ENCODE measurements around the gene CLCN5.

CLCN5 gene
- 3.2 to 4.1 reads per million in 2 donors for total RNA-seq

DNA sequence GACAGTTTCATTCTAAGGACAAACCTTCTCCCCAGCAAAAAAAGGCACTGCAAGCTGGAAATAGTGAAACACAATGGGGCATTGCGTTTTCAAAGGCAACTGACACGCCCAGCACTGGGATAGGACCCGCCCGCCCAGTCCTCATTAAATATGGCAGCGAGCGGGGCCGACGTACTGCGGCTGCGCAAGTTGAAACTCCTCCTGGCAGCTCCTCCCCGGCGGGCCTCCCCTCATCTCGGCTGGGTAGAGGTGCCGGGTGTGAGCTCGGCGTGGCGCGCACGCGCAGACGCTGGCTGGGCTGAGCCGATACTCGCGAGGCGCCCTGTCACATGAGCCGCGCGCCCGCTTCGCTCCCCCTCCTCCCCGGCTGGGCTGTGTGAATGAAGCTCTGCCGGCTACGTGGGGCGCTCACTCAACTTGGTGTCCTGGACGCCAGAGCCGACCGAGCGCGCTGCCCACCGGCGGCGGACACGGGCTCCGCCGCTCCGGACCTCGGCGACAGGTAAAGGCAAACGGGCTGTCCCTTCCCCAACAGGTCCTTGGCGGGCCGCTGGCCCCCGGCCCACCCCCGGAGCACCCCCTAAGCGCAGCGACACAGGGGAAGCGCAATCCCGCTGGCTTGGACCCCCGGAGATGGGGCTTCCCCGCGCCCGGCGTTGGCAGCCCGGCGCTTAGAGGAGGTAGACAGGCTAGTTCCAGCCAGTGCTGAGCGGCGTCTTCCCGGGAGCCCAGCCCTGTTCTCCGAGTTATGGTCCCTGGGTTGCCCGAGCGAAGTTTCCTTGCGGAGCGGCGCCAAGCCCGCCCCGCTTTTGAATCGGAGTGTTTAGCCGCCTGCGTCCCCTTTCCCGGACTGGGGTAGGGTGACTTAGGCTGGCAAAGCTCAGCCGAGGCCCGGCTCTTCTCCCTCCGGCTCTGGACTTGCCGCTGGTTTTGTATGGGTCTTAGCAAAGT lies at the start of gene CLCN5:
Gene CLCN5 (plus strand): TSS at position 306 of the 951 bp plus-strand sequence. CDS start 2,703 bp downstream, outside the sequence.
- DNase-seq: peak; percentile 87 to 96 (median 92)

DNA sequence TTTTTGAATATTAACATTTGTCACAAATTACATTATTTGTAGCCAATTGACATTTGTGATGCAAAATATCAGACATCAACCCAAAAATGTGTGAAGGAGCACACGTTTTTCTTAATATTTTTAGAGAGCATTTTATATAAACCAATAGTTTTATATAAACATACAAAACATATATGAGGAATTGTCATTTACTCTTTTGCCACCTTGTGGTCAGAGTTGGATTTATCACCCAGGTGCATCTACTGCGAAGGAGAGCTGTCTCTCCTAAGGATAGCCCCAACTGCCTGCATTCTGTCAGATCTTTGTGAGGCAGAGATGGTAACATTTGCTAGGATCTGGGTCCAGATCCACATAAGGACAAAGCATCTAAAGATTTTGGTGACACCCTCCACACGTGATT lies 45.6 kb upstream of the CLCN5 start:
- peak in 2 of 5 experiments; percentile 1 to 47 for DNase-seq

DNA sequence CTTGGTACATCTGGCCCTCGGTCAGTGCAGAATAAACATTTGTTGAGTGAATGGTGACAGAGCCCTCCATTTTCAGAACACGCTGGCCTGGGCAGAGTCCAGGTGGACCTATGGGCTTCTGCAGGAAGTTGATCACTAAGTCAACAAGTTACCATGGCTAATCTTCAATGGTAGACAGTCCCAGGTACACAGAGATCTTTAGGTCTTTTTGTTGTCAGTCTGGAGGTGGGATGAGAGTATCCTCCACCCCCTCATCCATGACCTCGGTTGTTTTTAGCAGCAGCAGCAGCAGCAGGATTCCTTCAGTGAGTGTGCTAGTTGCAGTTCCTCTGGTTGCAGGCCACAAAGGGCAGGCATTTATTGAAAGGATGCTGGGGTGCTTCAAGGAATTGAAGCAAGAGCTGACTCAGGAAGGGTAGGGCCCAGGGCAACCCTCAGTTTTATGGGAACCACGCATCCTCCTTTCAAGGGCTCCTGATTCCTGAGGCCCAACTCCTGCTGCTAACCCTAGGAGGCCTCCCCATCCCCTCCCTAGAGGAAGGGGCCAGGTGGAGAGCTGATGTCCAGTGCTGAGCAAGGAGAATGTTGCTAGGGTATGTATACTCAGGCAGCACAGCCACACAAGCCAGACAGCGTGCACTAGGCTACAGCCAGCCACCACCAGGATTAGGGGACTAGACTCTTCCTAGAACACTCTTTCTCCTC lies 44.8 kb upstream of the CLCN5 start:
- no peak for DNase-seq

DNA sequence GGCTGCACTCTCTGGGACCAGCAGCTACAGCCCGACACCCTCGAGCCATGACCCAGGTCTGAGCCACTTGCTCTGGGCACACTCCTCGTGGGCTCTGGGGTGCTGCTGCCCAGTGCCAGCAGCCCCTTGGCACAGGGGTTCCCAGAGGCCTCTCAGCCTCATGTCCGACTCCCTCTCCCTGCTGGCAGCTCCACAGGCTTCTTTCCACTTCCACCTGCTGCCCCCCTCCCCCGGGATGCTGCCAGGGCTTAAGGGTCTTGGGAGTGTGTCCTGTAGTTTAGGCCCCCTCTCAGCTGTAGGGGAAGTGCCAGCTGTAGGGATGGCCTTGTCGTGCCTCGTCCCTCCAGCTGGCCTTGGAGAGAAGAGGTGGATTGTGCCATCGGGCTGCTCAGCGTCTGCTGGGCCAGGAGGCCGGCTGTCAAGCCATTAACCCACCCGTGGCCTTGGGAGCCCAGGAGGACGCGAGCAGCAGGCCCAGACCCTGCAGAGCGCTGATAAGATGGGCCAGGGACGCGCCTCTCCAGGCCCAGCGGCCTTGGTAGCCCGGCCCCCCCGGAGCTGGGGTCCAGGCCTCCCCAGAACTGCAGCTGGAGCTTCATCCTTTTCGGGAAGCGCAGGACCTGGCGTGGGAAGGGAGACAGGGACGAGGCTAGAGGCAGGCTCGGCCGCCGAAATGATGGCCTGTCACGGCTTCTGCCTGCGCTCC lies 44.1 kb upstream of the CLCN5 start:
- DNase-seq: no peak

DNA sequence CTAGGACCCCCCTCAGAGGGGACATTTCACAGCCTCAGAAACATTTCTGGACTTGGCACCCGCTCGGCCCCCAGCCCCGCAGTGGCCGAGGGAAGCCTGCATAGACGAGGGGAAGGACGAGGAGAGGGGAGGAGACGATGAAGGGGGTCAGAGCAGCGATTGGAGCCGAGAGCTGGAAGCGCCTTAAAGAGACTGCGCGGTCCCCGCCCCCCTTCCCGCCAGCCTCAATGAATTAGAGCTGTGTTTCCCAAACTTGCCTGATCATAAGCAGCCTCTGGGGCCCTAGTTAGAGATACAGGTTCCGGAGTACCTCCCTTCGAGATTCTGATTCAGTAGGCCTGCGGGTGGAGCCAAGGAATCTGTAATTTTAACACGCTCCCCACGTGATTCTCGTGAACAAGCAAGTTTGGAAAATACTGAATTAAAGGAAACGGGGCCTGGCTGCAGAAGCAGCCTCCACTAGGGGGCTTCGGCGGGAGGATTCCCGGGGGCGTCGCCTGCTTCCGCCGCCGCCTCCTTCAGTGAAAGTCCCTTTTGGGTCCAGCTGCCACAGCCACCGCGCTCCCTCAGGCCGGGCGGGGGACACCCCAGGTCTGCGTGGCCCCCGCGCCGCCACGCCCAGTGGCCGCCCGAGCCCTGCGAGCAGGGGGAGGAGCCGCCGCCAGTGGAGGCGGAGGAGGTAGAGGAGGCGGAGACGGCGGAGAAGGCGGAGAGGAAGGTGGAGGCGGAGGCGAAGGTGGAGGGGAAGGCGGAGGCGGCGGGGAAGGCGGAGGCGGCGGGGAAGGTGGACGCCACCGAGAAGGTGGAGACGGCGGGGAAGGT lies 43.4 kb upstream of the CLCN5 start, which contains the start of gene USP27X:
Gene USP27X (plus strand): TSS at position 651 of the 822 bp plus-strand sequence. CDS start 824 bp downstream, outside the sequence.
- DNase-seq: peak; percentile 51 to 87 (median 75)

DNA sequence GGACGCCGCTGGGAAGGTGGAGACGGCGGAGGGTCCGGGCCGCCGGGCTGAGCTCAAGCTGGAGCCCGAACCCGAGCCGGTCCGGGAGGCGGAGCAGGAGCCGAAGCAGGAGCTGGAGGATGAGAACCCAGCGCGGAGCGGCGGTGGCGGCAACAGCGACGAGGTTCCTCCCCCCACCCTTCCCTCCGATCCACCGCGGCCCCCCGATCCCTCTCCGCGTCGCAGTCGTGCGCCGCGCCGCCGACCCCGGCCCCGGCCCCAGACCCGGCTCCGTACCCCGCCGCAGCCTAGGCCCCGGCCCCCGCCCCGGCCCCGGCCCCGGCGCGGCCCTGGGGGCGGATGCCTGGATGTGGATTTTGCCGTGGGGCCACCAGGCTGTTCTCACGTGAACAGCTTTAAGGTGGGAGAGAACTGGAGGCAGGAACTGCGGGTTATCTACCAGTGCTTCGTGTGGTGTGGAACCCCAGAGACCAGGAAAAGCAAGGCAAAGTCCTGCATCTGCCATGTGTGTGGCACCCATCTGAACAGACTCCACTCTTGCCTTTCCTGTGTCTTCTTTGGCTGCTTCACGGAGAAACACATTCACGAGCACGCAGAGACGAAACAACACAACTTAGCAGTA lies 42.6 kb upstream of the CLCN5 start:
- DNase-seq: peak in 1 of 5 experiments; percentile 24

DNA sequence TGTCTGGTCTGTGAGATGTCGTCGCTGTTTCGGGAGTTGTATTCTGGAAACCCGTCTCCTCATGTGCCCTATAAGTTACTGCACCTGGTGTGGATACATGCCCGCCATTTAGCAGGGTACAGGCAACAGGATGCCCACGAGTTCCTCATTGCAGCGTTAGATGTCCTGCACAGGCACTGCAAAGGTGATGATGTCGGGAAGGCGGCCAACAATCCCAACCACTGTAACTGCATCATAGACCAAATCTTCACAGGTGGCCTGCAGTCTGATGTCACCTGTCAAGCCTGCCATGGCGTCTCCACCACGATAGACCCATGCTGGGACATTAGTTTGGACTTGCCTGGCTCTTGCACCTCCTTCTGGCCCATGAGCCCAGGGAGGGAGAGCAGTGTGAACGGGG lies 41.7 kb upstream of the CLCN5 start:
- no peak for DNase-seq

DNA sequence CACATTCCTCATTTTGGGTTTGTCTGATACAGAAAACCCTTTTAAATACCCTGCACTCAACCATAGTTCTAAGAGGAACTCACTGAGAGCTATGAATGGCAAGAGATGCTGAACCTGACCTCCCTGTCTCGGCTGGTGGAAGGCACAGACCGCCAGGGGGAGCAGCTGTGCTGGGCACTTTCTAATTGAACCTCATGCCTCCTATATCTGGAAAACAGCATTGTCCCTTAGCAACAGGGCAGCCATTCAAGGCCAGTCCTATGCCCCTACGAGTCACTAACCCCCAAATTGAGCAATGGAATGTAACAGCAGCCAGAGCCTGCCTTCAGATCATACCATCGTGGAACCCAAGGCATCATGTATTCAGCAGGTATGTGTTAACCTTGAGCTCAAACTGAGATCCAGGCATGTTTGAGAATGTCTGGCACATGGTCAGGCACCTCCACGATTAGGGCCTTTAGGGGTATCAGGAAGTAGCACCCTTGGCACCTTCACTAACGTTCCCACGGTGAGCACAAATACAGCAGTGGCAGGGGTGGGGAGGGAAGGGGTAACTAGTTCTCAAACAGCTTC lies 38.0 kb upstream of the CLCN5 start:
- peak; percentile 13 to 55 (median 29) for DNase-seq

DNA sequence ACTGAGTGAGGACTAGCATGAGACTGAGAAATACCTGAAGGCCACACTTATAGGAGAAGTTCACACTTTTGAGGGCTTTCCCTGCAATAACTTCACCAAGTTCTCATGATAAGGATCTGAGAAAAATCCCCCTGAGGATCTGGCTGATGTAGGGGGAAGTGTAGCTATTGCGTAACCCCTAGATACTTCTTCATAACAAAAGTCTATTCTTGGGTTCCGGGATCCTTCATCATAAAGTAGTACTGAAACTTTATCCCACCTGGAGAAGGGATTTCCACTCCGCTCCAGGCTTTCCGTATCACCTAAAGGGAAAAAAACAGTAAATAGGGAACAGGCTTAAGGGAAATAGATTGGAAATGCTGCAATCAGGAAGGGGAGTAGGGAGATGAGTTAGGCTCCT lies 29.9 kb upstream of the CLCN5 start:
- no peak for DNase-seq

DNA sequence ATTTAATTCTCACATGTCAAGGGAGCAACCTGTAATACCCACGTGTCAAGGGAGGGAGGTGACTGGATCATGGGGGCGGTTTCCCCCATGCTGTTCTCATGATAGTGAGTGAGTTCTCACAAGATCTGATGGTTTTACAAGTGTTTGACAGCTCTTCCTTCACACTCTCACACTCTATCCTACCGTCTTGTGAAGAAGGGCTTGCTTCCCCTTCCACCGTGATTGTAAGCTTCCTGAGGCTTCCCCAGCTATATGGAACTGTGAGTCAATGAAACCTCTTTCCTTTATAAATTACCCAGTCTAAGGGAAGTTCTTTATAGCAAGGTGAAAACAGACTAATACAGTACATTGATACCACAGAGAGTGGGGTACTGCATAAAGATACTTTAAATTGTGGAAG lies 25.4 kb upstream of the CLCN5 start:
- DNase-seq: no peak

DNA sequence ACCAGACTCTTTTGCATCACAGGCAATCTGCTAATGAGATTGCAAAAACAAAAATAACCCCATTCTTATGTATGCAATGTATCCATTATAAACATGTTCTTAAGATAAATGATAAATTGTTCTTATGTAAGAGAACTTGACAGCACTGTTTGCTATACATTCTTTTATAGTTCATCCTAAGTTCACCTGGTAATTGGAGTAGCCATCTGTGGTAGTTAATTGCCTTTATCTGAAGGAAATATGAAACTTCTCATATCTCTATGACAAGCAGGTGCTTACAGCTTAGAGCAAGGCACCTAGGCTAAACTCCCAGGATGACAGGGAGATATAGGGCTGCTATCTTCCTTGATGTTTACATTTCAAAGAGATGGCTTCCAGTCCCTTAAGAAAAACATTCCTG lies 21.3 kb upstream of the CLCN5 start:
- no peak for DNase-seq

DNA sequence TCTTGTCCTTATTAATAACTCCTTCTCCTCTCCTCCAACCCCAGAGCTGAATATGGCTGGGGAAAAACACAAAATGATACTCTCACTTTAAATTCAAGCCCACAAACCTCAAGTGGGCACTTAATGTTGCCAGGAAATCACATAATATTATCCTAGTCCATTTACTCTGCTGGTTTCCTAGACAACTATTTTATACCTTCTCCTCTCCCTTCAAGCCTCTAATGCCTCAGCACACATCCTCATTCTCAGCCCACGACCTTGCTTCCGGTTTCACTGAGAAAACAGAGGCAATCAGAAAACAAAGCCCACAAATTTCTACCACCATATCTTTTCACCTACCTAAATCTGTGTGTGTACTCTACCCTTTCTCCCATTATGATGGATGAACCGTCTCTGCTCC lies 12.1 kb upstream of the CLCN5 start:
- DNase-seq: peak in 1 of 5 experiments; percentile 50

DNA sequence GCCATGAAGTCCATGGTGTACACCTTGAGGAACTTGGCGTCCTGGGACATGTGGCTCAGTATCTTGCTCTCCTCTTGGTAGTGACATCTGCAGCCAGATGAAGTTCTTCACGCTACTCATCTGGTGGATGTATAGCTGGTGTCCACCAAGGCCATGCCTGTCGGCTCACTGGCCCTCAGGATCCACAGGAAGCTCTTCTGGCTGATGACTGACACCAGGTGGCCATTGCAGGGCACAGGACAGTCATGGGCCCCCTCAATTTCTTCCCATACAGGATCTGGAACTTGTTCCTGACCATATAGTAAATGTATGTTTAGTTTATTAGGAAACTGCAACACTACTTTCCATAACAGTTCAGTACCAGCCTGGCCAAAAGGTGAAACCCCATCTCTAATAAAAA lies 10.3 kb upstream of the CLCN5 start:
- no peak for DNase-seq

DNA sequence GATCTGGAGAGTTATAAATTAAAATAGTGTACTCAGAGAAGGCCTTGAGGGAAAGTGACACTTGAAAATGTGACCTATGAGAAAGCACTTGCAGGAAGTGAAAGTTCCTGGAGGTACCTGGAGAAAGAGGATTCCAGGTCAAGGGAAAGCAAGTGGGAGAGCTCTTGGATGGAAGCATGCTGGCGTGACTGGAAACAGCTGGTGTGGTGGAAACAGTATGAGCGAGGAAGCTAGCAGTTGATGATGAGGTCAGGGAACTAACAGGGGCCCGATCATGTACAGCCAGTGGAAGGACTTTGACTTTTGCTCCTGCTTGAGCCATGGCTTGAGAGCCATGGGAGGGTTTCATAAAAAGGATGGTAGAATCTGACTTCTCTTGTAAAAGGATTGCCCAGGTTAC lies 9.5 kb upstream of the CLCN5 start:
- DNase-seq: no peak

DNA sequence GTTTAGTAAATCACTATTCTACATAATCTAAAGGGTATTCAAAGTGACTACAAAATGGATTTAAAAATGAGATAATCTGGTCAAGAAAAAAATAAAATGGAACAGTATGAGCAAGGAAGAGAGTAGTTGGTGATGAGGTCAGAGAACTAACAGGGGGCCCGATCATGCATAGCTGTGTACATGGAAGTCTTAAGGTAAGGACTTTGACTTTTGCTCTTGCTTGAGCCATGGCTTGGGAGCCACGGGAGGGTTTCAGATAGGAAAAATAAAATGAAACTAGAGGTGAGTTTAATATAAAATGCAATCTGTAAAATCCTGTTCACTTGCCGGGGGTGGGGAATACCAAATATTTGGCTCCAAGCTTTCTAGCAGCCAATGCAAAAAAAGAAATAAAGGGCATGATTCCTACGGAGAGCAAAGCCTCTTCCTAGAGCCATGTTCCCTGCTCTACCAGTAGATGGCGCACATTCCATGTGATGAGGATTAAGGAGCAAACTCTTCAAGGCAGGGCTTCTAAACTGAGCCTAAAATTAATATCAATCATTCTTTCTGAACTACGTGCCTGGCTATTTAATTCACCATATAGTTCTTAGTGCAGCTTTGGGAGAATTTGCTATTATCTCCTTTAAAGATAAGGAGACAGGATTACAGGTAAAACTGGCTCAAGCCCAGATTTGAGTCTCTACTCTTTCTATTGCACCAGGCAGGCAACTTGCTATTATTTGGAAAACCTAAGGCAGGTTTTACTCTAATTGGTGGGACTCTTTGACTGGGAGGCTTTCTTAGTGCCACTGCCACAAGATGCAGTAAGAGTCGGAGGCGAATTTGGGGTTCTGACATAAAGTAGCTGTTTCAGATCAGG lies 6.8 kb upstream of the CLCN5 start:
- peak in 4 of 5 experiments; percentile 6 to 56 (median 17) for DNase-seq

DNA sequence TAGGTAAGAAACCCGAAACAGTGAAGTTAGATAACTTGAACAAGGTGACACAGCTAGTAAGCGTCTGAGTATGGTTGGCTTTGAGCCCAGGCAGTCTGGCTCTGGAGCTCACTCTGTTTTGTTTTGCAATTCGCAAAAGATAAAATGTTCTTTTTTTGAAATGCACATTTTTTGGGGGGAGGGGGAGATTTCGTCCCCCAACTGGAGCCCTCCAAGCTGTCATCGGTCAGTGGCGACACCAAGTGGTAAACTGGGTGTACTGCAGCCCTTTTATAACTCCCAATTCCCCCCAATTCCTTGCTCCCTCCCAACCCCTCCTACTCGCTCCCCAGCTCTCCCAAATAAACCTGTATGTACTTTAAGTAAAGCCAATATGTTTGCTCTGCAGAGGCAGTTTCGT lies 2.8 kb upstream of the CLCN5 start:
- DNase-seq: peak in 3 of 5 experiments; percentile 2 to 13 (median 4)

DNA sequence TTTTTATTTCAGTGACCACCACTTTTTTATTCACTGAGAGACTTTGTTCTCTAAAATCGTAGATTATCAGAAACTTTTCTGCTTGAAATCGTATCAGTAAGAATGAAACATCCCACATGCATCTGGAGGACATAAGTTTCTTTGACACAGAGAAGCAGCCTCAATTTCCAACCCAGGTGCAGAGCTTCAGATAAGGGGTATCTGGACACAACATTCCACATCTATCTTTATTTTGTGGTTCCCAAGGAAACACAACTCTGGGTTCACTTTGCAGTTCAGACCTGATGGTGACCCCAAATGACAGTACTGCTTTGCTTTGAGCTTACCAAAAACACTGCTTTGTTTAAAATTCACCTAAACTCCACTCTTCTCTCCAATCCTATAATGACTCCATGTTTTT lies 1.3 kb upstream of the CLCN5 start:
- DNase-seq: no peak

DNA sequence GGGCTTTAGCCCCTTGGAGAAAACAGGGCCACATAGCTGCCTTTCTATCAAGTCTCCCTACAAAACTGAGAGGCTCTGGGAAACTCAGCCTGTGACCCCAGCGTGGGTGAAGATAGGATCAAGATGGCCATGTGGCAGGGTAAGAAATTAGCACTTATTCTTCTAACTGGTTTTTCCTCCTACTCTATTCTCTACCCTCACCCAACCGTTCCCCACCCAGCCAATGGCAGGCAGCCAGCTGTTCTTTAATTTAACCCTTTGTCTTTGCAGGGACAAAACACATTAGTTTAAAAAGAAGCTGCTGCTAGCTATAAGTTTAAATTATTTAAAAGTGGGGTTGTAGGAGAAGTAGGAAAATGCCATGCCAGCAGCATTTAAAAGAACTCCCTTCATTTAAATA lies 2.8 kb downstream of the CLCN5 start:
- no peak for DNase-seq

DNA sequence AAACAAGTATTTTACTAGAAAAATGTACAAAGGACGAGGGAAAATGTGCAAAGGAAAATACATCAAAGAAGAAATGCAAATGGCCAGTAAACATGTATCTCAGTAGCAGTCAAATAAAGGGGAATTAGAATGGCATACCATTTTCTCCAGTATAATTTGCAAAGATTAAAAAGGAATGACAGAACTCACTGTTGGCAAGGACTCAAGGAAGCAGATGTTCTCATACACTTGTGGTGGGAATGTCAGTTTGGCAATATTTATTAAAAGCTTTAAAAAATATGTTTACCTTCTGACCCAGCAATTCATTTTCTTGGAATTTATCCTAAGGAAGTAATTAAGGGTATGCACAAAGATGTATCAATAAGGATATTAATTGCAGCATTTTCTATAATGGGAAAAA lies 7.6 kb downstream of the CLCN5 start:
- DNase-seq: no peak

DNA sequence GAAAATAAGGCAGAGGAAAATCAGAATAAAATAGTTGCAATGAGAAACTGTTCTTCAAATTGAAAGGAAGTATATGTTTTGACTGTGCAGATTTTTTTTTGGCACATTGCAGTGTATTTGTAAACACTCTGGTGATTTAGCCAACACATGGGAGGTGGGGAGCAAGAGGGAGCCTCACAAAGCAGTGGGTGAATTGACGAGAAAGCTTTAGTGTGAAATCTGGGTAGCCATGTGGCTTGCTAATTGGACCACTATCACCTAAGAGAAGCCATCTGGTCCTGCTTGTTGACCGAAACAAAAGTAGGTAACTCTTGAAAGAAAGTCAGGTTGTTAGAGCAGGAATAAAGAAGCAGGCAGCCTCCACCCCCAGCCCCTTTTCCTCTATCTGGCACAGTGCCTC lies 10.4 kb downstream of the CLCN5 start:
- no peak for DNase-seq
